Activated gamma-delta T cell (primary cell): ENCODE results near the gene AHSP.
"Not testable (repeated sequence)": the region's sequence is repeated elsewhere in the genome, so short reads cannot be mapped to it uniquely, and the experiment has no call there.

Experiments
- DNase-seq: peaks from one replicate; lab custom pipeline; 2025; lab: John Stamatoyannopoulos, UW

Gene AHSP

DNA sequence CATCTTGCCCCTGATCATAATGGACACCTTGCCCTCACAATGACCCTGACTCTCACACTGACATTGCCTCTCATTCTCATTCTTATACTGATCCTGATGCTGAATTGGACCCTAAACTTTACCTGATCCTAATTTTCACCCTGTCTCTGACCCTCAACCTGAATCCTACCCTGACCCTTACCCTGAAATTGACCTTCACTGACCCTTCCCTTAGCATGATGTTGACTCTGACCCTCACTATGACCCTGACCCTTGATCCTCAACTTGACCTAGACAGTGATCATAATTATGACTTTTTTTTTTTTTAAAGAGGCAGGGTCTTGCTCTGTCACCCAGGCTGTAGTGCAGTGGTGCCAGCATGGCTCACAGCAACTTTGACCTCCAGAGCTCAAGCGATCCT lies 3.4 kb downstream of the AHSP start:
- DNase-seq: no peak

DNA sequence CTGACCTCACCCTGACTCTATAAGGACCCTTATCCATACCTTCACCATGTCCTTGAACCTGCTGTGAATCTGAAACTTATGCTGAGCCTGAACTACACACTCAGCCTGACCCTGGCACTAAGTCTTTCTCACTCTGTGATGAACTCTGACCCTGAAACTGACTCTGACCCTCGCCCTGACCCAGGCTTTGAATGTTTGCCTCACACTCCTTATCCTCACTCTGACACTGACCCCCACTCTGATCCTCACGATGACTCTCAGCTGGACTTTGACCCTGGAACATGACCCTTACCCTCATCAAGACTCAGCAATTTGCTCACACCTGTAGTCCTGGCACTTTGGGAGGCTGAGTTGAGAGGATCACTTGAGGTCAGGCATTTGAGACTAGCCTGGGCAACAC lies 4.4 kb downstream of the AHSP start:
- DNase-seq: no peak

DNA sequence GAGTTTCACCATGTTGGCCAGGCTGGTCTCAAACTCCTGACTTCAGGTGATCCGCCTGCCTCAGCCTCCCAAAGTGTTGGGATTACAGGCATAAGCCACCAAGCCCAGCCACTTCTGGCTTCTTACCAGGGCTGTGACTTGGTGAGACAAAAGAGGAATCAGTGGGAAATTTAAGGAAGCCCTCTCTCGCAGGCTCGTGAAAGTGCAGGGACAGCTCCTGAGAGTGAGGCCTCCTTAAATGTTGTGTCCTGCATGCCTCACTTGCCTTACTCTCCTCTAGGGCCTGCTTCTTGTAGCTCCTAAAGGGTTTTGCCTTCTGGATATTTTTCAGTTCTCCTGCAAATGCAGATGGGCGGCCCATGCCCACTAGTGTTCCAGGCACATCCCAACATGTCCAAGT lies 5.2 kb downstream of the AHSP start:
- no peak for DNase-seq

DNA sequence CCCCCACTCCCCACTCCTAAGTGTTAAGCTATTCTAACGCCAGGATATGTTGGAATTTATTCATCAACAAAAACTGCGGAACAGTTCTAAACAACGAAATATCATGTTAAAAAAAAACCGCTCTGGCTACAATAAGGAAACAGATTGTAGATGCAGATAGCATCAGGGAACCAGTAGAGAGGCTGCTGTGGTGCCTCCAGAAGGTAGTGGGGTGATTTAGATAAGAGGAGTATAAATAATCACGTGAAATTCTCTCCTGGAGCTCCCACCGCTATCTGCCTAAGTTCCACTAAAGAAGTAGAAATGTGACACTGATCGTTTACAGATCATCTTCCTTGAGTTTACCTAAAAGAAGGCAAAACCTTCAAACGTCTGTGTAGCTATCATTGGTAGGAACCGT lies 8.0 kb downstream of the AHSP start:
- DNase-seq: no peak

DNA sequence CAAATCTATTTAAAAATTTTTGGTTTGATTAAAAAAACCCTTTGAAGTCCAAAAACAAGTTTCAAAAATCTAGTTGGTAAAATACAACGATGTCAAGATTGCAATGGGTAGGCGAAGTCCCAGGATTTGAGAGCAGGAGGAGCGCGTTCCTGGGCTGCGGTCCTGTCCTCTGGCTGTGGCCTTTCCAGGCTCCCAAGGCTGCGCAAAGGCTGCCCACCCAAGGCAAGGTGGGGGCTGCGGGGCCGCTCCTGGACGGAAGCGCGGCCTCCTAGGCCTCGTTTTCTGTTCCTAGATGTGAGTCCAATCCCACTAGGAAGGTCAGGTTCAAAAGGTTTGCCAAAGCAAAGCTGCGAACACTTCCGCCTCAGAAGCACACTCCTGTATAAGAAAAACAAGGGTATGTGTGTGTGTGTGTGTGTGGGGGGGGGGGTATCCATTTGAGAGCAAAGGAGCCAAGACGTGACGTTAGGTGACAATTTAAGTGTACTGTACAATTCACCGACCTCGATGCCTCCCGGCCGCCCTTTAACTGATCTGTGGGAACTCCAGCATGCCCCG lies 9.2 kb downstream of the AHSP start:
- no peak for DNase-seq

DNA sequence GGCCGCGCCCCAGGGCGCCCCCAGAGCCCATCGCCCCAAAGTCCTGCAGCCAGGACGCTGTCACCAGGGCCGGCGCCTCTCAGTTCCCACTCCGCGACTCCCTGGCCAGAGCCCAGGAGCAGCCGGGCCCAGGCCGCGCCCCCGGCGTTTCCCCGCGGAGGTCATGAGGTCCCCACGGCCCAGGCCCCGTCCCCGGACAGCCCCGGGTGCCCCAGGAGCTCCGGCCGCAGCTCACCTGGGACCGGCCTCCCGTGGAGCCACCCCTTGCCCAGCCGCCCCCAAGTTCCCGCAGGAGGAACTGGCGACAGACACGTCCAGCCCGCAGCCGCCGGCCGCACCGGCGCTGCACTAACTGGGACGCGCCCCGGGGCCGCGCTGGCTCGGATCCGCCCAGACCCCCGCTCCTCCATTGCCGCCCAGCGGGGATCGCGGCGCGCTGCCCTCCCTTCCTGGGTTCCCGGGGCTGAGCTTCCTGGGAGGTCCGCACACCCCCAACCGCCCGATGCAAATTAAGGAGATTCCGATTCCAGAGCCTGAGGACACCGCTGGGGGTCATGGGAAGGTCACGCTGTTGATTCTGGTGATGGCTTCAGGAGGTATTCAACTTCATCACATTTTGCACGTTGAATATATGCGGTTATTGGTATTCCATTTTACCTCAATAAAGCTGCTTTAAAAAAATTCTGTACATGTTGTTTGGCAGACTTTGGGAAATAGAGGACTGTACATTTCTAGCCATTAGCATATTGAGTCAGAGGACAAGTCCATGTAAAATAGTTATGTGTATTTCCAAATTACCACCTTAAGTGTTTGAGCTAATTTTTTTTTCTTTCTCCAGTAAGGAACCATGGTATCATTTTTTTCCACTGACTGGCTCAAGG lies 9.9 kb downstream of the AHSP start:
- DNase-seq: no peak

DNA sequence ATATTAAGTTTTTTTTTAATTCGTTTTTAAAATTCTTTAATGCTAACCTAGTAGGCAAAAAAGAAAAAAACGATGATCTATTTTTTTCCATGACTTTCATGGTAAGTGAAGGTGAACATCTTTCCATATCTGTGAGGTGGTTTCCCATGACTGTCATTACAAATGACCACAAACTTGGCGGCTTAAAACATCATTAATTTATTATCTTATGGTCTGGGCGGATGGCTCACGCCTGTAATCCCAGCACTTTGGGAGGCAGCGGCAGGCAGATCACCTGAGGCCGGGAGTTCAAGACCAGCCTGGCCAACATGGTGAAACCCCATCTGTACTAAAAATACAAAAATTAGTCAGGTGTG lies 10.5 kb downstream of the AHSP start:
- DNase-seq: not testable (repeated sequence)

DNA sequence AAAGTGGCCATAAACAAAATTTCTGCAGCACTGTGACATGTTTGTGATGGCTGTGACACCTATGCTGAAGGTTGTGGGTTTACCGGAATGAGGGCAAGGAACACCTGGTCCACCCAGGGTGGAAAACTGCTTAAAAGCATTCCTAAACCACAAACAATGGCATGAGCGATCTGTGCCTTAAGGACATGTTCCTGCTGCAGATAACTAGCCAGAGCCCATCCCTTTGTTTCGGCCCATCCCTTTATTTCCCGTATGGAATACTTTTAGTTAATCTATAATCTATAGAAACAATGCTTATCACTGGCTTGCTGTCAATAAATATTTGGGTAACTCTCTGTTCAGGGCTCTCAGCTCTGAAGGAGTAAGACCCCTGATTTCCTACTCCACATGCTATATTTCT lies 12.1 kb downstream of the AHSP start:
- DNase-seq: not testable (repeated sequence)

DNA sequence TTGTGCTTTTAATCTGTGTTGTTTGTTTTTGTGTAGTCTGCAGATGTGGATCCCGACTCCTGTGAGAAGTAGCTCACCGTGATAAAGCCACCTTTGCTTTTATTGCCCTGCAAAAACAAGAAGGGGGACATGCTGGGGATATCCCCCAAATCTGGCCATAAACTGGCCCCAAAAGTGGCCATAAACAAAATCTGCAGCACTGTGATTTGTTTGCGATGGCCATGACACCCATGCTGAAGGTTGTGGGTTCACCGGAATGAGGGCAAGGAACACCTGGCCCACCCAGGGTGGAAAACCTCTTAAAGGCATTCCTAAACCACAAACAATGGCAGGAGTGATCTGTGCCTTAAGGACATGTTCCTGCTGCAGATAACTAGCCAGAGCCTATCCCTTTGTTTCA lies 15.1 kb downstream of the AHSP start:
- no peak for DNase-seq

DNA sequence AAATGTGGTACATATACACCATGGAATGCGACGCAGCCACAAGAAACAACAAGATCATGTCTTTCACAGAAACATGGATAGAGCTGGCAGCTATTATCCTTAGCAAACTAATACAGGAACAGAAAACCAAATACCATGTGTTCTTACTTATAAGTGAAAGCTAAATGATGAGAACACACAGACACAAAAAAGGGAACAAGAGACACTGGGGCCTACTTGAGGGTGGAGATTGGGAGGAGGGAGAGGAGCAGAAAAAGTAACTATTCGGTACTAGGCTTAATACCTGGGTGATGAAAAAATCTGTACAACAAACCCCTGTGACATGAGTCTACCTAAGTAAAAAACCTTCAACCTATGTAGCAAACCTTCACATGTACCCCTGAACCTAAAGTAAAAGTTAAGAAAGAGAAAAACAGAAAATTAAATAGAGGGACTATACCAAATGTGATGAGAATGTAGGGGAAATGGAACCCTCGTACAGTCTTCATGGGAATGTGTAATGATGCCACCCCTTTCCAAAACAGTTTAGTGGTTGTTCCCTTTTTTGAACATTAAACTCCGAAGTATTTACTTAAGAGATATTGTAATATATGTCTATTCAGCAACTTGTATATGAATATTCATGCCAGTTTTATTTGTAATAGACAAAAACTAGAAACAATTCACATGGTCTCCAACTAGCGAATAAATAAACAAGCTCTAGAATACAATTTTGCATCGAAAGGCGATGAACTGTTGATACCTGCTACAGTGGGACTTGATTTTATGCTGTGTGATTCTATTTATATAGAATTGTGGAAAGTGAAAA lies 33.9 kb downstream of the AHSP start:
- DNase-seq: no peak

DNA sequence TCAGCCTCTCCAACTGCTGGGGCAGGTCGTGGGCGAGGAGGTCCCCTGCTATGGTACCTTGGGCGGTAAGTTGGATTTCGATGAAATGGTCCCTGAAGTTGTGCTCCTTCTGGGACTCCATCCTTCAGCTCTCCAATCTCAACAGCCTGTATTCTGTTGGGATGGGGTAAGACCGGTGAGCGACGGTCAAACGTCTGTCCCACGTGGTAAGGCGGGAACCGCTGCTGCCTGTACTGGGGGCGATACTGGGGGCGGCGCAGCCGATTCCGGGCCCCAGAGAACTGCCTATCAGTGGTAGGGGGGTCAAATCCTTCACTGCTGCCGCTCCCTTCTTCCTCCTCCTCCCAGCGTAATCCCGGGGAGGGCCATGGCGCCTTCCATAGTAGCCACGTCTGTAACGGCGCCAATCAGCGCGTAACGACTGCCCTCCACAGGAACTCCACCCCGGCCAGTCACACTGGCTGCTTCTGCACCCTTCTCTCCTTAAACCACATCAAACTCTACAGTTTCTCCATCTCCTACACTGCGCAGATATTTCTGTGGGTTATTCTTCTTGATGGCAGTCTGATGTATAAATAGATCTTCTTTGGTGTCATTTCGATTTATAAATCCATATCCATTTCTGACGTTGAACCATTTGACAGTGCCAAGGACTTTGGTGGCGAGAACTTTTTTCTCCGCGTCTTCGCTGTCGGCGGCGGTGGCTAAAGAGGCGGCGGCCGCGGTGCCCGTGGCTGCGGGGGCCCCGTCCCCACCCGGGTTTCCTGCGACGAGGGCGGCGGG lies 41.1 kb downstream of the AHSP start:
- DNase-seq: no peak

DNA sequence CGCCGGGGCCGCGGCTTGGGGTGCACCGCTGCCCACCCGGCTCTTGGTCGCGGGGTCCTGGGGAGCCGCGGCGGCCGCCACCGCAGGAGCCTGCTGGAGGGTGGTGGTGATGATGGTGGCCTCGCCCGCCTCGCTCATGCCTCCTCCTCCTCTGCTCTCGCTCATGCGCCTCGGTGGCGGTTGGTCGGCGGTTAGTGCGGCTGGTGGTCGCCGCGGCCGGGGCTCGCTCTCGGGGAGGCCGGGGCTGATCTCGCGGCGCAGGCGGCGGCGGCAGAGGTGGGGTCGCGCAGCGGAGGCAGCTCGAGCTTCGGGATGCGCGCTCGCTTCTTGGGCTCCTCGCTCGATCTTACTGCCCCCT lies 41.6 kb downstream of the AHSP start:
- DNase-seq: no peak

DNA sequence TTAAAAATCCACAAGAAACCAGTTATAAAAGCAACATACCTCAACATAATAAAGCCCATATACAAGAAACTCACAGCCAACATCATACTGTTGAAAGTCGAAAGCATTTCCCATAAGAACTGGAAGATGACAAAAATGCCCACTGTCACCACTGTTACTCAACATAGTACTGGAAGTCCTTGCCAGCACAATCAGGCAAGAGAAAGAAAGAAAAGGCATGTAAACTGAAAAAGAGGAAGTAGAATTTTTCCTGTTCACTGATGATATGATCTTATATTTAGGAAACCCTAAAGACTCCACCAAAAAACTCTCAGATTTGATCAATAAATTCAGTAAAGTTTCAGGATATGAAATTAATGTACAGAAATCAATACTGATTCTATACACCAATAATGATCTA lies 45.1 kb downstream of the AHSP start:
- DNase-seq: no peak

DNA sequence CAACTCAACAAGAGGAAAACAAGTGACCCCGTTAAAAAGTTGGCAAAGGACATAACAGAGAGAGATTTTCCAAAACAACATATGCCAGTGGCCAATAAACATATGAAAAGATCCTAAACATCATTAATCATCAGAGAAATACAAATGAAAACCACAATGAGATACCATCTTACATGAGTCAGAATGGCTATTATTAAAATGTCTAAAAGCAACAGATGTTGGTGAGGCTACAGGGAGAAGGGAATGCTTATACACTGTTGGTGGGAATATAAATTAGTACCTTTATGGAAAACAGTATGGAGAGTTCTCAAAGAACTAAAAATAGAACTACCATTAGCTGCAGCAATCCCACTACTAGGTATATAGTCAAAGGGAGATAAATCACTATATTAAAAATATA lies 46.5 kb downstream of the AHSP start:
- DNase-seq: not testable (repeated sequence)

DNA sequence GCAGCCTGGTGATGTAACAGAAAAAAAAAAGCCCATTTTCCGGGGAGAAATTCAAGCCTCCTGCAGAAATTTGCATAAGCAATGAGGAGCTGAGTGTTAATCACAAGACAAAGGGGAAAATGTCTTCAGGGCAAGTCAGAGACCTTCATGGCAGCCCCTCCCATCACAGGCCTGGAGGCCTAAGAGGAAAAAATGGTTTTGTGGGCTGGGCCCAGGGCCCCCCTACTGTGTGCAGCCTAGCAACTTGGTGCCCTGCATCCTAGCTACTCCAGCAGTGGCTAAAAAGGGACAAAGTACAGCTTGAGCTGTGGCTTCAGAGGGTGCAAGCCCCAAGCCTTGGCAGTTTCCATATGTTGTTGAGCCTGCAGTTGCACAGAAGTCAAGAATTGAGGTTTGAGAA lies 49.7 kb downstream of the AHSP start:
- no peak for DNase-seq
